Measurements from ENCODE around the gene NKAIN1. TPM values are rescaled to one million over a fixed set of nuclear protein-coding genes. Genes with fewer than 3 reads are reported as not detected.
A peak's percentile ranks its signal among the peaks of the same experiment; 100 is the strongest.
"Not testable (repeated sequence)": the region's sequence is repeated elsewhere in the genome, so short reads cannot be mapped to it uniquely, and the experiment has no call there.

The NKAIN1 gene
- total RNA-seq (not detected in 2 replicates), polyA plus RNA-seq (0.04 TPM in 1 of 2 replicates, not detected in the other), polyA minus RNA-seq (not detected in 2 replicates)
- 0.07 TPM for total RNA-seq (2013)

GRCh38 chr1:31239653-31240241, at the start of gene NKAIN1:
NKAIN1 (minus strand) TSS chr1:31239887; CDS start chr1:31239547, 340 bp downstream.
- intact Hi-C loops (cut with micrococcal nuclease): no loop called here
- Histone ChIP-seq H4K20me1 (ENCODE audit: control insufficient read depth, insufficient read depth, low read length, poor library complexity, severe bottlenecking) (no peaks in the 10 kb centered on the region), H3K4me1 (ENCODE audit: control insufficient read depth in 2 of 2, insufficient read depth in 2 of 2, low read length in 2 of 2) (peaks cover 15 to 22% of the 10 kb centered on the region in 2 donors), H3K9ac (ENCODE audit: low read length) (no peak within 1 kb of the TSS), H3K9me3 (ENCODE audit: control extremely low read depth in 1 of 3, control insufficient read depth in 2 of 3, insufficient read depth in 1 of 3, low read length in 2 of 3) (no peaks in the 10 kb centered on the region), H3K27ac (ENCODE audit: low read length in 2 of 2) (no peak within 1 kb of the TSS), H3K27me3 (replicated peaks in 1 of 4; ENCODE audit: control extremely low read depth in 1 of 4, control insufficient read depth in 3 of 4, insufficient read depth in 4 of 4, low read length in 3 of 4) (peaks cover 0 to 42% (median 24%) of the 10 kb centered on the region in 4 experiments), H3K79me2 (ENCODE audit: control insufficient read depth, insufficient read depth, low read length) (no peaks in the 10 kb centered on the region), H3K4me3 (ENCODE audit: control extremely low read depth in 1 of 5, extremely low read depth in 1 of 5, insufficient read depth in 1 of 5, low read depth in 2 of 5, low read length in 4 of 5) (no peak within 1 kb of the TSS), H3K36me3 (replicated peaks in 1 of 2; ENCODE audit: control extremely low read depth in 1 of 2, control insufficient read depth in 1 of 2, extremely low read depth in 1 of 2, insufficient read depth in 2 of 2, low read length in 1 of 2) (no peaks in the 10 kb centered on the region), H3K4me2 (replicated peaks; ENCODE audit: low read depth, low read length, poor library complexity, severe bottlenecking) (peak within 1 kb of the TSS; percentile 62), H2AFZ (ENCODE audit: insufficient read depth, low read depth, low read length, poor library complexity, severe bottlenecking) (no peak within 1 kb of the TSS)
- H3K4me1 Mint-ChIP-seq: peaks cover 20% of the 10 kb centered on the region
- H3K27me3 Mint-ChIP-seq: peaks cover 53% of the 10 kb centered on the region
- DNase-seq (no peak), ATAC-seq (ENCODE audit: low read depth) (no peak)
- peak within 1 kb of the TSS; percentile 72 for H3K4me3 Mint-ChIP-seq
- 2% methylated on average over 39 of the region's 57 CpGs for WGBS (ENCODE audit: insufficient coverage)
- POLR2A ChIA-PET: no interaction called here
- no peak within 1 kb of the TSS for H3K27ac Mint-ChIP-seq
- CTCF ChIA-PET: no interaction called here
- no peaks in the 10 kb centered on the region for H3K9me3 Mint-ChIP-seq (ENCODE audit: insufficient read depth)
- TF ChIP-seq EZH2 (IDR thresholded peaks at IDR 0.05; ENCODE audit: borderline replicate concordance, insufficient read depth, low read depth, low read length, poor library complexity, severe bottlenecking): no peak

GRCh38 chr1:31289021-31289420, 49.3 kb upstream of the NKAIN1 start:
- no peak overlapping the region for H2AFZ ChIP-seq (ENCODE audit: insufficient read depth, low read depth, low read length, poor library complexity, severe bottlenecking)
- H3K4me1 Mint-ChIP-seq: peaks cover 9% of the 10 kb centered on the region
- H4K20me1 ChIP-seq (ENCODE audit: control insufficient read depth, insufficient read depth, low read length, poor library complexity, severe bottlenecking): peaks cover 17% of the 10 kb centered on the region
- no CpG with 5 or more reads among the region's 4 CpGs for WGBS (ENCODE audit: insufficient coverage)
- H3K4me3 Mint-ChIP-seq: no peak overlapping the region
- no peaks in the 10 kb centered on the region for H3K9me3 ChIP-seq (ENCODE audit: control extremely low read depth in 1 of 3, control insufficient read depth in 2 of 3, insufficient read depth in 1 of 3, low read length in 2 of 3)
- no peak overlapping the region for H3K27ac Mint-ChIP-seq
- no peak overlapping the region for H3K9ac ChIP-seq (ENCODE audit: low read length)
- no peak for ATAC-seq (ENCODE audit: low read depth)
- H3K27me3 Mint-ChIP-seq: no peaks in the 10 kb centered on the region
- DNase-seq: no peak
- ChIA-PET CTCF (interaction anchor here (0.6 kb wide), 1 partner anchor 199 kb away, joined by 5 read pairs; no protein-coding TSS in a partner anchor), POLR2A (no interaction called here)
- H3K4me2 ChIP-seq (replicated peaks; ENCODE audit: low read depth, low read length, poor library complexity, severe bottlenecking): no peak overlapping the region
- no peaks in the 10 kb centered on the region for H3K4me1 ChIP-seq (ENCODE audit: control insufficient read depth in 2 of 2, insufficient read depth in 2 of 2, low read length in 2 of 2)
- H3K27me3 ChIP-seq (replicated peaks in 1 of 4; ENCODE audit: control extremely low read depth in 1 of 4, control insufficient read depth in 3 of 4, insufficient read depth in 4 of 4, low read length in 3 of 4): no peaks in the 10 kb centered on the region
- H3K9me3 Mint-ChIP-seq (ENCODE audit: insufficient read depth): no peaks in the 10 kb centered on the region
- TF ChIP-seq EZH2 (IDR thresholded peaks at IDR 0.05; ENCODE audit: borderline replicate concordance, insufficient read depth, low read depth, low read length, poor library complexity, severe bottlenecking) (no peak), CTCF (IDR thresholded peaks at IDR 0.05) (no peak)
- peaks cover 17 to 69% of the 10 kb centered on the region in 2 experiments for H3K36me3 ChIP-seq (replicated peaks in 1 of 2; ENCODE audit: control extremely low read depth in 1 of 2, control insufficient read depth in 1 of 2, extremely low read depth in 1 of 2, insufficient read depth in 2 of 2, low read length in 1 of 2)
- peaks cover 38% of the 10 kb centered on the region for H3K79me2 ChIP-seq (ENCODE audit: control insufficient read depth, insufficient read depth, low read length)
- no peak overlapping the region for H3K27ac ChIP-seq (ENCODE audit: low read length in 2 of 2)
- no peak overlapping the region for H3K4me3 ChIP-seq (ENCODE audit: control extremely low read depth in 1 of 5, extremely low read depth in 1 of 5, insufficient read depth in 1 of 5, low read depth in 2 of 5, low read length in 4 of 5)
- intact Hi-C loops (cut with micrococcal nuclease): no loop called here

GRCh38 chr1:31287791-31288190, 48.1 kb upstream of the NKAIN1 start:
- H3K9ac ChIP-seq (ENCODE audit: low read length); H3K27ac Mint-ChIP-seq; H3K4me3 Mint-ChIP-seq; H3K27ac ChIP-seq (ENCODE audit: low read length in 2 of 2); H2AFZ ChIP-seq (ENCODE audit: insufficient read depth, low read depth, low read length, poor library complexity, severe bottlenecking); H3K4me1 Mint-ChIP-seq; DNase-seq; H3K27me3 Mint-ChIP-seq; H3K4me2 ChIP-seq (replicated peaks; ENCODE audit: low read depth, low read length, poor library complexity, severe bottlenecking); H3K9me3 Mint-ChIP-seq (ENCODE audit: insufficient read depth); H3K4me1 ChIP-seq (ENCODE audit: control insufficient read depth in 2 of 2, insufficient read depth in 2 of 2, low read length in 2 of 2); POLR2A ChIA-PET; intact Hi-C loops (cut with micrococcal nuclease); H3K9me3 ChIP-seq (ENCODE audit: control extremely low read depth in 1 of 3, control insufficient read depth in 2 of 3, insufficient read depth in 1 of 3, low read length in 2 of 3); H3K4me3 ChIP-seq (ENCODE audit: control extremely low read depth in 1 of 5, extremely low read depth in 1 of 5, insufficient read depth in 1 of 5, low read depth in 2 of 5, low read length in 4 of 5); CTCF ChIA-PET; ATAC-seq (ENCODE audit: low read depth); H3K27me3 ChIP-seq (replicated peaks in 1 of 4; ENCODE audit: control extremely low read depth in 1 of 4, control insufficient read depth in 3 of 4, insufficient read depth in 4 of 4, low read length in 3 of 4): not testable (repeated sequence)
- H3K79me2 ChIP-seq (ENCODE audit: control insufficient read depth, insufficient read depth, low read length): peaks cover 26% of the 10 kb centered on the region
- peaks cover 12 to 68% of the 10 kb centered on the region in 2 experiments for H3K36me3 ChIP-seq (replicated peaks in 1 of 2; ENCODE audit: control extremely low read depth in 1 of 2, control insufficient read depth in 1 of 2, extremely low read depth in 1 of 2, insufficient read depth in 2 of 2, low read length in 1 of 2)
- H4K20me1 ChIP-seq (ENCODE audit: control insufficient read depth, insufficient read depth, low read length, poor library complexity, severe bottlenecking): peaks cover 17% of the 10 kb centered on the region
- no CpG with 5 or more reads among the region's 4 CpGs for WGBS (ENCODE audit: insufficient coverage)
